AG10803 (cell line): Measurements from ENCODE around the gene TAF4B.
A peak's percentile ranks its signal among the peaks of the same experiment; 100 is the strongest.

ENCODE experiments used
- DNase-seq: peaks from one replicate; pipeline ENCODE4 v3.0.0; 2010; ENCODE audit warnings: low read depth
- H3K4me3 ChIP-seq: 2 replicates; pipeline ENCODE4 v1.5.1; 2011; ENCODE audit warnings: mild to moderate bottlenecking, low read length, control low read depth
- TF ChIP-seq, protein P1 (sequence below): conservative IDR thresholded peaks from 2 replicates; pipeline ENCODE4 v1.5.1; 2011; ENCODE audit warnings: mild to moderate bottlenecking, low read length, control low read depth, inconsistent platforms

The TAF4B gene

DNA sequence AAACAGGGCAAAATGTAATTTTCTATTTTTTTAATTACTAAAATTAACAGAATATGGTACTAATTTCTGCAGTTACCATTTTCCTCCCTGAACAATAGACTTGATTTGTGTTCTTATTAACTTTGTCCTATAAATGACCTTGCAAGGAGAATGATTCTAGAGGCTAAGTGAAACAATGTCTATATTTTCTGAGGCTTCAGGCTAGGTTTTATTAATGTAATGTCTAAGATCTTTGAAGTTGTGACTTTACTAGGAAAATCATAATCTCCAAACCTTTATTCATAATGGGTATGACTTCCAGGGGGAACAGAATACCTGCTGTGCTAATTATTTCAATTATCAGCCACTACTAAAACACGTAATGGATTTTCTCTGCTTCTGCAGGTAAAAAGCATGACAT, 94.4 kb downstream of the TAF4B start:
- no peak overlapping the region for H3K4me3 ChIP-seq
- TF ChIP-seq, protein P1, sequence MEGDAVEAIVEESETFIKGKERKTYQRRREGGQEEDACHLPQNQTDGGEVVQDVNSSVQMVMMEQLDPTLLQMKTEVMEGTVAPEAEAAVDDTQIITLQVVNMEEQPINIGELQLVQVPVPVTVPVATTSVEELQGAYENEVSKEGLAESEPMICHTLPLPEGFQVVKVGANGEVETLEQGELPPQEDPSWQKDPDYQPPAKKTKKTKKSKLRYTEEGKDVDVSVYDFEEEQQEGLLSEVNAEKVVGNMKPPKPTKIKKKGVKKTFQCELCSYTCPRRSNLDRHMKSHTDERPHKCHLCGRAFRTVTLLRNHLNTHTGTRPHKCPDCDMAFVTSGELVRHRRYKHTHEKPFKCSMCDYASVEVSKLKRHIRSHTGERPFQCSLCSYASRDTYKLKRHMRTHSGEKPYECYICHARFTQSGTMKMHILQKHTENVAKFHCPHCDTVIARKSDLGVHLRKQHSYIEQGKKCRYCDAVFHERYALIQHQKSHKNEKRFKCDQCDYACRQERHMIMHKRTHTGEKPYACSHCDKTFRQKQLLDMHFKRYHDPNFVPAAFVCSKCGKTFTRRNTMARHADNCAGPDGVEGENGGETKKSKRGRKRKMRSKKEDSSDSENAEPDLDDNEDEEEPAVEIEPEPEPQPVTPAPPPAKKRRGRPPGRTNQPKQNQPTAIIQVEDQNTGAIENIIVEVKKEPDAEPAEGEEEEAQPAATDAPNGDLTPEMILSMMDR, result no peak
- no peak for DNase-seq

DNA sequence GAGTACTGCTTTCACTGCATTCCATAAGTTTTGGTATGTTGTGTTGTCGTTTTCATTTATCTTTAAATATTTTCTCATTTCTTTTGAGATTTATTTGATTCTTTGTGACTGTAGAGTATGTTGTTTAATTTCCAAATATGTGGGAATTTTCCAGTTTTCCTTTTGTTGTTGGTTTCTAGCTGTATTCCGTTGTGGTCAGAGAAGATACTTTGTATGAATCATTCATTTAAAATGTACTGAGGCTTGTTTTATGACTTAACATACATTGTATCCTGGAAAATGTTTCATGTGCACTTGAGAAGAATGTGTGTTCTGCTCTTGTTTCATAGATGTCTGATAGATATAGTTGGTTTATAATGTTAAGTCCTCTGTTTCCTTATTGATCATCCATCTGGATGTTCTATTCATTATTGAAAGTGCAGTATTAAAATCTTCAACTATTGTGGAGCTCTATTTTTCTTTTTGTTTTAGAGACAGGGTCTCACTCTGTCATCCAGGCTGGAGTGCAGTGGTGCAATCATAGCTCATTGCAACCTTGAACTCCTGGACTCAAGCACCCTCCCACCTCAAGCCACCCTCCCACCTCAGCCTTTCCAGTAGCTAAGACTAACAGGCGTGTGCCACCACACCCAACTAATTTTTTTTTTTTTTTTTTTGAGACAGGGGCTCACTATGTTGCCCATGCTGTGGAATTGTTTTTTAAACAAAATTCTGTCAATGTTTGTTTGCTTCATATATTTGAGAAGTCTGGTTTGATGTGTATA, 96.8 kb downstream of the TAF4B start:
- TF ChIP-seq, protein P1, result no peak
- no peak overlapping the region for H3K4me3 ChIP-seq
- DNase-seq, result peak; percentile 52

DNA sequence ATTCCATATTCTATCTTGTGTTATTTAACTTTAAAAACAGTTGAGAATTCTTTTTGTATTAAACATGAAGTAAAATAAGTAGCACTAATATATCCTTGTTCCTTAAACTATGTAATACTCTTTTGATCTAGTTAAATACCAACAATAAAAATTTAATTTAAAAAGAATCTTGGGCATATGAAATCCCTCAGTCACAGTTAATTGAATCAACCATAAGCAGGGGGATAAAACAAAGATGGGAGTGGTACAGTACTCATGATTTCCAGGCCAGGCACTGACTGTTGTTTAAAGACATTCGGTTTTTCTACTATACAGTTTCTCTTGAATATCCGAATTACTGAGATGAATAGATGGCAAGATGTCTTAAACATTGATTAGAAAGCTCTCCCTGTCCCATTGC, 99.5 kb downstream of the TAF4B start:
- DNase-seq, result no peak
- no peak overlapping the region for H3K4me3 ChIP-seq
- TF ChIP-seq, protein P1, result no peak

DNA sequence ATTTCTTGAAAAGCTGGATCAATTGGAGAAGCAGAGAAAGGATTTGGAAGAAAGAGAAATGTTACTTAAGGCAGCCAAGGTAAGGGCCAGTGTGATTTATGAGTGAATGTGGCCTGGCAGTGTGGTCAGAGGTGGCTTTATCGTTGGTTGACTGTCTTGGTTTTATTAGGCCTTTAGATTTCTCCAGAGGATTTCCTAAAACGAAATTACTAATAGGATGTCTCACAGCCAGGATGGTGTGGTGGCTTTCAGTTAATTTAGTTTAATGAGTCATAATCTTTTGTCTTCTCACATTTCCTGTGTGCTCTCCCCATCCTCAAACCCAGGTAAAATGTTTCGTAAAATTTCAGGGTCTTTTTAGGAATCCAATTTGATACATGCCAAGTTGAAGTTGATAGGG, 100.8 kb downstream of the TAF4B start:
- TF ChIP-seq, protein P1, result no peak
- DNase-seq, result no peak
- H3K4me3 ChIP-seq, result no peak overlapping the region

DNA sequence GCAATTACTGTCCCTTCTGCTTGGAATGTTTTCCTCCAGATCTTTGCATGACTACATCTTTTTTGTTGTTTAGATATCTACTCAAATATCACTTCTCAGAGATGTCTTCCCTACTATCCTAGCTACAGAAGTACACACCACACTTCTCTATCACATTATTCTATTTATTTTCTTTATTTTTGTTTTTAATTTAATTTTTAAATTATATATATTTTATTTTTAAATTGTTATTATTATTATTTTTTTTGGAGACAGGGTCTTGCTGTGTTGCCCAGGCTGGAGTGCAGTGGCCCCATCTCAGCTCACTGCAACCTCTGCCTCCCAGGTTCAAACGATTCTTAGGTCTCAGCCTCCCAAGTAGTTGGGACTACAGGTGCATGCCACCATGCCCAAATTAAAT, 106.7 kb downstream of the TAF4B start:
- no peak for DNase-seq
- TF ChIP-seq, protein P1, result no peak
- H3K4me3 ChIP-seq, result no peak overlapping the region

DNA sequence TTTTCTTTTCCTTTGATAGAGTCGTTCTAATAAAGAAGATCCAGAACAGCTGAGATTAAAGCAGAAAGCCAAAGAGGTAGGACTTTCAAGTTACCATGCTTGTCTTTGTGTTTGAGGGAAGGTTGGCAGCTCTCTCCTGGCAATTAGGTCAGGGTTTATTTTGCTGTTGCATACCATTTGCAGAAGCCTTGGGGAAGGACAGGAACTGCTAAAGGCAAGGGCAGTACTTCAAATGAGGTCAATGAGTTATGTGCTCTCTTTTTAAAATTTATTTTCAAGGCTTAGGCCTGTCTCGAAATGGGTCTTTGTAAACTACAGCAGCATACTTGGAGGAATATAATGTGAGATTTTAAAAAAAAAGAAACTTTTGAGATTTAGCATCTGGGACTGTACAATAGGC, 108.9 kb downstream of the TAF4B start:
- peak; percentile 13 for DNase-seq
- TF ChIP-seq, protein P1, result no peak
- H3K4me3 ChIP-seq, result no peak overlapping the region
